Esophagus (tissue), 2 donors: ENCODE data around the gene DAAM2. TPM values are rescaled to one million over a fixed set of nuclear protein-coding genes. Genes with fewer than 3 reads are reported as not detected.

ENCODE experiments used
- H3K27ac ChIP-seq, 2 donors: one replicate each; pipeline ENCODE4 v1.5.1; 2013; ENCODE audit warnings: low read depth in 2 of 2, mild to moderate bottlenecking in 2 of 2, inconsistent platforms in 1 of 2, low read length in 1 of 2, moderate library complexity in 1 of 2
- H3K27me3 ChIP-seq, 2 donors: one replicate each; pipeline ENCODE4 v1.6.1; 2013; ENCODE audit warnings: low read length in 2 of 2, control low read depth in 1 of 2, mild to moderate bottlenecking in 1 of 2; ENCODE audit not compliant: insufficient read depth in 2 of 2, control insufficient read depth in 1 of 2
- H3K36me3 ChIP-seq, 2 donors: one replicate each; pipeline ENCODE4 v1.6.1; 2013; ENCODE audit warnings: low read length in 1 of 2; ENCODE audit not compliant: control insufficient read depth in 2 of 2, insufficient read depth in 2 of 2
- H3K4me1 ChIP-seq, 2 donors: one replicate each; pipeline ENCODE4 v1.6.1; 2013; ENCODE audit warnings: low read length in 1 of 2; ENCODE audit not compliant: control insufficient read depth in 2 of 2, insufficient read depth in 2 of 2
- H3K4me3 ChIP-seq, 2 donors: one replicate each; pipeline ENCODE4 v1.5.1; 2013; ENCODE audit warnings: low read length in 2 of 2, mild to moderate bottlenecking in 2 of 2, low read depth in 1 of 2, moderate library complexity in 1 of 2
- H3K9me3 ChIP-seq, 2 donors: one replicate each; pipeline ENCODE4 v1.6.1; 2013; ENCODE audit warnings: mild to moderate bottlenecking in 2 of 2, low read depth in 1 of 2, low read length in 1 of 2, moderate library complexity in 1 of 2; ENCODE audit not compliant: control insufficient read depth in 2 of 2, insufficient read depth in 1 of 2
- WGBS, 2 donors: extraction: QIAGEN DNeasy Blood & Tissue Kit; methylation state at CpG; one replicate each; pipeline ENCODE4 v1.1.7; 2013; 5-methylcytosine and 5-hydroxymethylcytosine counted together
- polyA plus RNA-seq, 2 donors: library from polyadenylated mRNA; stranded (reverse); fragments of 200-250 nt; gene quantifications; one replicate each; pipeline ENCODE4 v1.2.3, GENCODE V29; 2013
- donor health status: healthy with polysubstance abuse.
- donor health status: Bipolar disorder and iron deficiency.

Gene DAAM2
- polyA plus RNA-seq, 2 donors = 10.7 to 11.3 TPM

GRCh38 chr6:39849764-39850163 is 57.6 kb downstream of the DAAM2 start:
- Histone ChIP-seq H3K27me3 (no peaks in the 10 kb centered on the region), H3K4me3 (no peak overlapping the region), H3K9me3 (no peaks in the 10 kb centered on the region), H3K27ac (no peak overlapping the region), H3K4me1 (peaks cover 0 to 3% of the 10 kb centered on the region in 2 donors), H3K36me3 (no peaks in the 10 kb centered on the region)
- 65% methylated on average over 6 of the region's 6 CpGs for WGBS, 2 donors

GRCh38 chr6:39850736-39851297 is 58.6 kb downstream of the DAAM2 start:
- H3K4me1 ChIP-seq = peaks cover 0 to 3% of the 10 kb centered on the region in 2 donors
- WGBS, 2 donors = 53 to 64% methylated on average over 2 of the region's 2 CpGs

GRCh38 chr6:39851331-39851730 is 59.2 kb downstream of the DAAM2 start:
- peaks cover 3% of the 10 kb centered on the region in 2 donors for H3K4me1 ChIP-seq
- no peaks in the 10 kb centered on the region for H3K36me3 ChIP-seq
- no peak overlapping the region for H3K27ac ChIP-seq
- WGBS, 2 donors = 78 to 88% methylated on average over 4 of the region's 4 CpGs
- no peaks in the 10 kb centered on the region for H3K27me3 ChIP-seq
- no peak overlapping the region for H3K4me3 ChIP-seq
- H3K9me3 ChIP-seq = no peaks in the 10 kb centered on the region

More at GRCh38 chr6:39850736-39851297, 58.6 kb downstream of the DAAM2 start:
- Histone ChIP-seq H3K27ac (no peak overlapping the region), H3K27me3 (no peaks in the 10 kb centered on the region), H3K36me3 (no peaks in the 10 kb centered on the region), H3K4me3 (no peak overlapping the region), H3K9me3 (no peaks in the 10 kb centered on the region)

DNA sequence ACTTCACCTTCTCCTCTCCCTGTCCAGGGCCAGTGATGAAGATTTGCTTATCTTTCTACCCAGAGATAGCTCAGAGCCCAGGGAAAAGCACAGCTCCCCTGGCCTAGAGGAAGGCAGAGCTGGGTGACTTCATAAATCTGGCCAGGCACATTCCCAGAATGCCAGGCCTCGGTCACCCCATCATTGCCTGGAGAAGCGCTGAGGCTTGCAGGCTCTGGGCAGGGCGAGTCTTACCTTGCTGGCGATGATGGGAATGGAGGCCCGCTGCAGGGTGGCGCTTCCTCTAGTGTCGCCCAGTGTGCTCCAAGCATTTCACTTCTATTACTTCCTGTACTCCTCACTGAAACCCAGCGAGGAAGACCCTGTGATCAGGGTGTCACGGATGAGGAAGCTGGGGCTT is 60.1 kb downstream of the DAAM2 start:
- Histone ChIP-seq H3K4me3 (no peak overlapping the region), H3K36me3 (no peaks in the 10 kb centered on the region), H3K9me3 (no peaks in the 10 kb centered on the region), H3K4me1 (peaks cover 3 to 4% of the 10 kb centered on the region in 2 donors), H3K27ac (no peak overlapping the region), H3K27me3 (no peaks in the 10 kb centered on the region)
- WGBS, 2 donors = 84 to 91% methylated on average over 9 of the region's 9 CpGs

DNA sequence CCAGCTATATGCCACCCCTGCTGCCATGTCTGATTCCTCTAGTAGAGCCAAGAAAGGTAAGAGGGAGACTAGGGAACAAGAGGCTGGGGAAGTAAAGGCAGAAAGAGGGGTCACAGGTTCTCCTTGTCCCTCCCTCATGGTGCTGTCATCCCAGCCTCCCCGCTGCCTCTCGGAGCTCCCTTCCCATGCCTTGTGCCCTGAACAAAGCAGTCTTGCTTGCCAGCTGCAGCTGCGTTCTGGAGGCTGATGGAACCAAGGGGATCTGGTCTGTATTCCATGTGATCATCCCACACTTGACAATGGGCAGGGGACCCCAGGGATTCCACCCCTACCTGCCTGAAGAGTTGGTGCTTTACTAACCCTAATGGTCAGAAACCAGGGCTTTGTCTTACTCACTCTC is 61.4 kb downstream of the DAAM2 start:
- H3K4me1 ChIP-seq = peaks cover 3 to 4% of the 10 kb centered on the region in 2 donors
- WGBS, 2 donors = 92 to 95% methylated on average over 3 of the region's 3 CpGs
- no peak overlapping the region for H3K27ac ChIP-seq
- H3K9me3 ChIP-seq = no peaks in the 10 kb centered on the region
- H3K36me3 ChIP-seq = no peaks in the 10 kb centered on the region
- H3K4me3 ChIP-seq = no peak overlapping the region
- H3K27me3 ChIP-seq = no peaks in the 10 kb centered on the region

DNA sequence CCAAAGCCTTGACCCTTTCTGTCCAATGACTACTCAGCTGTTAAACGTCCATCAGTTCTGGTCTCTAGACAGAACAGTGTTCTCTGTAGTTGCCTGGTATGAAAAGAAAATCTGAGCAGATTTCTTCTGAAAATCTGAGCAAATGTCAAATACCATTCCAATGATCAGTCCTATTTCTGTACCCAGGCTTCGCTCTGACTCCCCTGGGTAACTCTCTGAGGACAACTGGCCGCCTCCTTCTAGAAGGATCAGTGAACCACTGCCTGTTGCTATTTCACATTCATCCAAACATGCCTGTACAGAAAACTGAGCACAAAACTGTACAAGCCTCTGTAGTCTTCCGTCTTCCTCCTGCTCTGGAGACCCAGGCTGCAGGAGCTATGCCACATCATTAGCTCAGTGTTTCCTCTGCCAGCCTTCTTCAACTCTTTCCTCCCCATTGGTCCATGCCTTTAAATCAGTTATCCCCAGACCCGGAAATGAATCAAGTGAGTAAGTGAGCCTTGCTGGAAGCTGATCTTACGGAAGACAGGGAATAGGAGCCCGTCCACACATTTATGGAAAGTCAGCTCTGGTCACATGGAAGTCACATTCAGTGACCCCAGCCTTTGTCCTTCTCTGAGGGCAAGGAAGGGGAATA is 63.3 kb downstream of the DAAM2 start:
- Histone ChIP-seq H3K4me3 (no peak overlapping the region), H3K4me1 (peaks cover 3 to 4% of the 10 kb centered on the region in 2 donors), H3K27ac (peak overlapping the region in 1 of 2 donors; percentile 55), H3K27me3 (no peaks in the 10 kb centered on the region), H3K9me3 (no peaks in the 10 kb centered on the region), H3K36me3 (no peaks in the 10 kb centered on the region)
- 76 to 82% methylated on average over 7 of the region's 7 CpGs for WGBS, 2 donors

DNA sequence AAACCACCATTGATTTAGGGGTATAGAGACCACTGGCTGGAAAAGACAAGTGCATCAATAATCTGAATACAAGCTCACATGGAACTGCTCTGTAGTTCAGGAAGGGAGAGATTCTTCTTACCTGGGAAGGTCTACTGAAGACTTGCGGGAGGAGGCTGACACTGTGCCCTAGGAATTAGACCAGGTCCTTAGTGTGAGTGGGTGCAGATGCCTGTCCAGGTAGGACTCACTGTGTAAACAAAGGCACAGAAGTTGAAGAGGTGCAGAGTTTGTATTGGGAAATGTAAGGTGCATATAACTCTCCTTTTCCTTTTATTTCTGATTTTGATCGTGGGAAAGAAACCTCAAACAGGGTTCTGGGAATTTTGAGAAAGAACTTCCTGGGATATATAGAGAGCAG is 66.8 kb downstream of the DAAM2 start:
- H3K36me3 ChIP-seq = no peaks in the 10 kb centered on the region
- peaks cover 0 to 4% of the 10 kb centered on the region in 2 donors for H3K4me1 ChIP-seq
- no peak overlapping the region for H3K4me3 ChIP-seq
- no peaks in the 10 kb centered on the region for H3K9me3 ChIP-seq
- no peak overlapping the region for H3K27ac ChIP-seq
- 83 to 94% methylated on average over 2 of the region's 2 CpGs for WGBS, 2 donors
- no peaks in the 10 kb centered on the region for H3K27me3 ChIP-seq

DNA sequence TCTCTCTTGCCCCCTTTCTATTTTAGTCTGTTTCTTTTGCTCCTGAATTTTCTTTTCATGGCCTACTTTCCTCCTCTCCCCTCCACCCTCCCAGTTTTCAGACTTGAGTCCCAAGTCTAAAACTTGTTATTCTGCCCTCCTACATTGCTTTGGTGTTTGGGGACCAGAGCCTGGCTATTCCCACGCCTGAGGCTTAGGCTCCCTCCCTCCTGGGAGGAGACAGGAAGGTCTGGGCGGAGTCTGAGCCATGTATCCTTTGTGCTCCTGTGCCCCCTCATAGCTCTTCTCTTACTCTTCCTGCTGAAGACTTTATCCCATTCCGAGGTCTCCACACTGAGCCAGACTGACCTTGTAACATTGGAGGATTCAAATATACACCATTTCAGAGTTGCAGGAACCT is 69.5 kb downstream of the DAAM2 start:
- H3K36me3 ChIP-seq = no peaks in the 10 kb centered on the region
- 68 to 75% methylated on average over 3 of the region's 3 CpGs for WGBS, 2 donors
- H3K27me3 ChIP-seq = no peaks in the 10 kb centered on the region
- no peak overlapping the region for H3K4me3 ChIP-seq
- H3K4me1 ChIP-seq = no peaks in the 10 kb centered on the region
- H3K9me3 ChIP-seq = no peaks in the 10 kb centered on the region
- H3K27ac ChIP-seq = no peak overlapping the region

DNA sequence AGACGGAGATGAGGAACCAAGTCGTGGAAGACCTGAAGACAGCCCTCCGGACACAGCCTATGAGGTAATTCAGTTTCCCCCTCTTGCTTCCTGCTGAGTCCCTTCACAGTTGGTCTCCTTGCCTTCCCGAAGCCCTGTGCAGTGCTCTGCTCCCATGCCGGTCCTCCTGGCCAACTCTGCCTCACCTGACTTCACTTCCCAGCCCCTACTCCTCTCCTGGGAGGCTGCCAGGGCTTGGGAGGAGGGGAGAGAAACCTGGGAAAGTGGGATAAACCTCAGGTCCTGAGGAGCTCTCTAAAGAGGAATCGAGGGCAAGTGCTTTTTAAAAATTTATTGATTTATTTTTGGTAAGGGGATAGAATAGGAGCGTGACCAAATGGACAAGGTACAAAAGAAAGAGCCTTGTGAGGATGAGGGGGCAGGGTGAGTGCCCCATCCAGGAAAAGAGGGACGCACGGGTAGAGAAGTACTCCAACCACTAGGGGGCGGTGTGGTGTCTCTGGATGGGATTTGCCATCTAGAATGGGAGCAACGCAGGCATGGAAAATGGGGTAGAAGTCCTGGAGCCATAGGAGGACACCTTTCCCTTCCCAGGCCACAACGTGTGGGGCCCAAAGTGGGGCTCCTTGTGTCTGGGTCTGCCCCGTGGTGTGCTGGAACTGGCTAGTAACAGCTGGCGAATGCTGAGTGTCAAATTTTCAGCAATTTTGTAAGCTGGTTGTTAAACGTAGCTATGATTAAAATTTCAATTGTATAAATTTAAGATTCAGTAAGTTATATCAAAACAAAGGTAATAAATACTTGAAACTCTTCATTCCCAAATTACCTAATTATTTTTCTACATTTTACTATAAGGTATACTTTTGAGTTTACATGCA is 73.1 kb downstream of the DAAM2 start:
- H3K4me3 ChIP-seq = no peak overlapping the region
- no peaks in the 10 kb centered on the region for H3K9me3 ChIP-seq
- H3K27ac ChIP-seq = no peak overlapping the region
- H3K4me1 ChIP-seq = no peaks in the 10 kb centered on the region
- H3K36me3 ChIP-seq = peaks cover 0 to 3% of the 10 kb centered on the region in 2 donors
- no peaks in the 10 kb centered on the region for H3K27me3 ChIP-seq
- WGBS, 2 donors = 51 to 62% methylated on average over 15 of the region's 15 CpGs
